Measurements from ENCODE around the gene DMBT1. TPM values are rescaled to one million over a fixed set of nuclear protein-coding genes. Genes with fewer than 3 reads are reported as not detected.

The DMBT1 gene
- total RNA-seq: under 1 TPM in 1 of 2 donors, not detected in 1; 0.14 TPM

GRCh38 chr10:122560279-122560804 lies at the start of gene DMBT1:
Gene DMBT1 (plus strand): TSS chr10:122560754. CDS start chr10:122560771, 17 bp downstream.
- no peak for DNase-seq (ENCODE audit: low spot score)

GRCh38 chr10:122513053-122513452 lies 47.5 kb upstream of the DMBT1 start:
- ATAC-seq (ENCODE audit: insufficient number of reproducible peaks, low FRiP score, low read depth) (no peak), DNase-seq (ENCODE audit: low spot score) (no peak)
- H3K27ac ChIP-seq: no peak overlapping the region
- no peaks in the 10 kb centered on the region for H3K27me3 ChIP-seq (replicated peaks; ENCODE audit: insufficient read depth)
- peaks cover 49% of the 10 kb centered on the region for H3K36me3 ChIP-seq
- no peak overlapping the region for H3K4me3 ChIP-seq
- H3K9me3 ChIP-seq: no peaks in the 10 kb centered on the region
- no peak for TF ChIP-seq CTCF (IDR thresholded peaks at IDR 0.05)
- no peaks in the 10 kb centered on the region for H3K4me1 ChIP-seq (ENCODE audit: control insufficient read depth in 1 of 2, low read depth in 2 of 2)

More at GRCh38 chr10:122560279-122560804, at the start of gene DMBT1:
- Histone ChIP-seq H3K27ac (no peak within 1 kb of the TSS), H3K36me3 (no peaks in the 10 kb centered on the region), H3K4me3 (no peak within 1 kb of the TSS), H3K9me3 (no peaks in the 10 kb centered on the region), H3K4me1 (ENCODE audit: control insufficient read depth in 1 of 2, low read depth in 2 of 2) (no peaks in the 10 kb centered on the region), H3K27me3 (replicated peaks; ENCODE audit: insufficient read depth) (no peaks in the 10 kb centered on the region)
- no peak for ATAC-seq (ENCODE audit: insufficient number of reproducible peaks, low FRiP score, low read depth)
- TF ChIP-seq CTCF (IDR thresholded peaks at IDR 0.05): no peak

GRCh38 chr10:122514045-122514840 lies 46.3 kb upstream of the DMBT1 start:
- H3K27me3 ChIP-seq (replicated peaks; ENCODE audit: insufficient read depth): no peaks in the 10 kb centered on the region
- no peak for DNase-seq (ENCODE audit: low spot score)
- ATAC-seq (ENCODE audit: insufficient number of reproducible peaks, low FRiP score, low read depth): no peak
- no peaks in the 10 kb centered on the region for H3K9me3 ChIP-seq
- H3K27ac ChIP-seq: no peak overlapping the region
- no peak overlapping the region for H3K4me3 ChIP-seq
- no peaks in the 10 kb centered on the region for H3K4me1 ChIP-seq (ENCODE audit: control insufficient read depth in 1 of 2, low read depth in 2 of 2)
- TF ChIP-seq CTCF (IDR thresholded peaks at IDR 0.05): no peak
- H3K36me3 ChIP-seq: peaks cover 37% of the 10 kb centered on the region

GRCh38 chr10:122515022-122515424 lies 45.5 kb upstream of the DMBT1 start:
- Histone ChIP-seq H3K4me1 (ENCODE audit: control insufficient read depth in 1 of 2, low read depth in 2 of 2) (no peaks in the 10 kb centered on the region), H3K4me3 (no peak overlapping the region), H3K9me3 (no peaks in the 10 kb centered on the region), H3K27ac (no peak overlapping the region), H3K36me3 (peaks cover 31% of the 10 kb centered on the region), H3K27me3 (replicated peaks; ENCODE audit: insufficient read depth) (no peaks in the 10 kb centered on the region)
- ATAC-seq (ENCODE audit: insufficient number of reproducible peaks, low FRiP score, low read depth): no peak
- no peak for DNase-seq (ENCODE audit: low spot score)
- TF ChIP-seq CTCF (IDR thresholded peaks at IDR 0.05): no peak

- Histone ChIP-seq H3K9me3 (no peaks in the 10 kb centered on the region), H3K4me1 (ENCODE audit: control insufficient read depth in 1 of 2, low read depth in 2 of 2) (no peaks in the 10 kb centered on the region), H3K27ac (no peak overlapping the region), H3K27me3 (replicated peaks; ENCODE audit: insufficient read depth) (no peaks in the 10 kb centered on the region), H3K36me3 (peaks cover 25% of the 10 kb centered on the region), H3K4me3 (no peak overlapping the region)
- ATAC-seq (ENCODE audit: insufficient number of reproducible peaks, low FRiP score, low read depth): no peak
- DNase-seq (ENCODE audit: low spot score): no peak
- no peak for TF ChIP-seq CTCF (IDR thresholded peaks at IDR 0.05)
These were observed 44.8 kb upstream of the DMBT1 start for GRCh38 chr10:122515588-122516231.
